Subcutaneous adipose tissue (tissue), 4 donors: ENCODE results near the gene DNMT1. TPM values are rescaled to one million over a fixed set of nuclear protein-coding genes. Genes with fewer than 3 reads are reported as not detected.

Experiments
- CTCF ChIP-seq: fragments of 450-650 bp; IDR thresholded peaks from one replicate; pipeline ENCODE4 v1.5.1; 2016; ENCODE audit warnings: low read depth, mild to moderate bottlenecking, control low read depth, antibody characterized with exemption, moderate library complexity
- total RNA-seq, 4 donors: library from RNA; depleted of rRNA; stranded (reverse); fragments of >200 nt; gene quantifications; one replicate each; pipeline ENCODE4 v1.1.0, GENCODE V29; 2016

DNMT1 gene
- total RNA-seq, 4 donors from 2014 or later, result 25.5 to 60.7 (median 41.5) TPM

GRCh38 chr19:10158071-10158470 lies 36.7 kb downstream of the DNMT1 start:
- no peak for TF ChIP-seq CTCF

GRCh38 chr19:10155839-10156238 lies 38.9 kb downstream of the DNMT1 start:
- TF ChIP-seq CTCF, result no peak

- no peak for TF ChIP-seq CTCF
Measured at GRCh38 chr19:10152100-10152499, 42.7 kb downstream of the DNMT1 start.

GRCh38 chr19:10151521-10151920 lies 43.2 kb downstream of the DNMT1 start:
- no peak for TF ChIP-seq CTCF

GRCh38 chr19:10149427-10149826 lies 45.3 kb downstream of the DNMT1 start:
- no peak for TF ChIP-seq CTCF

GRCh38 chr19:10146142-10146541 lies 48.6 kb downstream of the DNMT1 start:
- TF ChIP-seq CTCF, result no peak

- no peak for TF ChIP-seq CTCF
Measured at GRCh38 chr19:10145031-10145430, 49.7 kb downstream of the DNMT1 start.
